Adipocyte (in vitro differentiated cells): ENCODE data around the gene ASTN1.
"Not testable (repeated sequence)": the region's sequence is repeated elsewhere in the genome, so short reads cannot be mapped to it uniquely, and the experiment has no call there.

Experiments used
- DNase-seq: peaks from one replicate; pipeline ENCODE4 v3.0.0-alpha.2; 2015; ENCODE audit warnings: low read depth
- H3K27me3 ChIP-seq: replicated peaks from 2 replicates; pipeline ENCODE4 v1.7.0; 2013; ENCODE audit warnings: mild to moderate bottlenecking, low read length, moderate library complexity; ENCODE audit not compliant: control insufficient read depth, insufficient read depth
- H3K36me3 ChIP-seq: 2 replicates; pipeline ENCODE4 v1.7.0; 2013; ENCODE audit warnings: low read length, mild to moderate bottlenecking, moderate library complexity; ENCODE audit not compliant: control insufficient read depth, insufficient read depth, severe bottlenecking
- H3K4me1 ChIP-seq: 2 replicates; pipeline ENCODE4 v1.7.0; 2013; ENCODE audit warnings: mild to moderate bottlenecking, low read length, moderate library complexity; ENCODE audit not compliant: control insufficient read depth, insufficient read depth
- H3K4me3 ChIP-seq: 2 replicates; pipeline ENCODE4 v1.7.0; 2013; ENCODE audit warnings: mild to moderate bottlenecking, low read length, moderate library complexity
- H3K9ac ChIP-seq: 2 replicates; pipeline ENCODE4 v1.7.0; 2013; ENCODE audit warnings: mild to moderate bottlenecking, low read length, moderate library complexity
- H3K9me3 ChIP-seq: 2 replicates; pipeline ENCODE4 v1.7.0; 2013; ENCODE audit warnings: mild to moderate bottlenecking, low read length, moderate library complexity; ENCODE audit not compliant: control insufficient read depth

ASTN1 gene

DNA sequence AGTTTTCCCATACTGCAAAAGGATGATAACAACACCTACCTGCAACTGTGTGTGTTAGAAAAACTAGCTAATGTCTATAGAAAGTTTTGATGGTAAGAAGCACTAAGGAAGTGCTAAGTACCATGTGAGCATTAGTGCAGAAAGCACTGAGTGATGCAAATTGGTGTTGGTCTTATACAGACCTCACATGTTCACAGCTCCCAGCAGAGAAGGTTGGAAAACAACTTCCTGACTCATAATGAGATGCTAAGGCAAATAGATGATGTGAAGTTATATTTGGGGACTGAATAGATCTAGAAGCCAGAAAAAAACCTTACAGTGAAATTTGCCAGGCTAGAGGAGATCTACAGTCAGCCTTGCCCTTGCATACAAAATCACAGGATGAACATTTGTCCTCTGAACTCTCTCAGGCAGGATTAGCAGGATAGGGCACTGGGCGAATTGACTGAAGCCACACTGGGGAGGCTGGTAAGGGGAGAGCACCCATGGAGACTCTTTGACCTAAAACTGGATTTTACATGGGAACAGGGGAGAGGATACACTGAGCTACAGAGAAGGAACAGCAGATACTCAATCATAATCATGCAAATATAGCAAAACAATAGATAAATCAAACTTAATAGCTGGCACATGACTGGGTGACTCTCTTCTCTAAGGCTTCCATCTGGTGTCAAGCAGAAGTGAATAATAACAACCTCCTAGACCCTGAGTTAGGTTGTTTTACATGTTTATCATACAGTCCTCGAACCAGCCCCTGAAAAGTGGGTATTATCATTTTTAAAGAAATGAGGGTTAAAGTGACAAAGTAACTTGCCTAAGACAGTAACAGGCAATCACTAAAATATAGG is 61.3 kb downstream of the ASTN1 start:
- Histone ChIP-seq H3K4me1 (no peaks in the 10 kb centered on the region), H3K27me3 (no peaks in the 10 kb centered on the region), H3K9ac (no peak overlapping the region), H3K36me3 (no peaks in the 10 kb centered on the region), H3K9me3 (no peaks in the 10 kb centered on the region), H3K4me3 (no peak overlapping the region)
- DNase-seq, result no peak

- H3K9me3 ChIP-seq, result no peaks in the 10 kb centered on the region
- H3K4me1 ChIP-seq, result no peaks in the 10 kb centered on the region
- no peak overlapping the region for H3K9ac ChIP-seq
- DNase-seq, result no peak
- no peak overlapping the region for H3K4me3 ChIP-seq
- no peaks in the 10 kb centered on the region for H3K36me3 ChIP-seq
- no peaks in the 10 kb centered on the region for H3K27me3 ChIP-seq
Observed at GRCh38 chr1:177092001-177092400, 72.5 kb downstream of the ASTN1 start.

- no peaks in the 10 kb centered on the region for H3K27me3 ChIP-seq
- H3K36me3 ChIP-seq, result no peaks in the 10 kb centered on the region
- no peak for DNase-seq
- no peak overlapping the region for H3K9ac ChIP-seq
- H3K4me3 ChIP-seq, result no peak overlapping the region
- no peaks in the 10 kb centered on the region for H3K9me3 ChIP-seq
- H3K4me1 ChIP-seq, result no peaks in the 10 kb centered on the region
Observed at GRCh38 chr1:177091040-177091439, 73.5 kb downstream of the ASTN1 start.

DNA sequence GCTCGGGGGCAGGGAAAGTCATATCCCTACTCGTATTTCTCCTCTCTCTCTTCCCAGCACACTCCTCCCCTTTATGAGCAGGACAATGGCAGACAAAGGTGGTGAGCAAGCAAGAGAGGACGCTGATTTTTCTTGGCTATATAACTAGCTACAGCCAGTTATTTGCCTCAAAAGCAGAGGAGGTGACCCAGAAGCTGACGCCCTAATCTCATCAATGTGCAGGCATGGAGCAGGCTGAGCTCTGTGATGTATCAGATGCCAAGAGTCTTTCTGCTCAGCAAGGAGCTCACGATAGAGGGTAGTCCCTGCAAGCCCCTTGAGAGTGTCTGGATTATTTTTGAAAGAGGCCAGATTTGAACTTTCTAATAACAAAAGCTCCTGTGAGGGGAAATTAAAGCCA is 75.5 kb downstream of the ASTN1 start:
- H3K4me3 ChIP-seq, result no peak overlapping the region
- DNase-seq, result no peak
- H3K9me3 ChIP-seq, result no peaks in the 10 kb centered on the region
- H3K4me1 ChIP-seq, result peaks cover 2% of the 10 kb centered on the region
- no peaks in the 10 kb centered on the region for H3K27me3 ChIP-seq
- H3K9ac ChIP-seq, result no peak overlapping the region
- no peaks in the 10 kb centered on the region for H3K36me3 ChIP-seq

DNA sequence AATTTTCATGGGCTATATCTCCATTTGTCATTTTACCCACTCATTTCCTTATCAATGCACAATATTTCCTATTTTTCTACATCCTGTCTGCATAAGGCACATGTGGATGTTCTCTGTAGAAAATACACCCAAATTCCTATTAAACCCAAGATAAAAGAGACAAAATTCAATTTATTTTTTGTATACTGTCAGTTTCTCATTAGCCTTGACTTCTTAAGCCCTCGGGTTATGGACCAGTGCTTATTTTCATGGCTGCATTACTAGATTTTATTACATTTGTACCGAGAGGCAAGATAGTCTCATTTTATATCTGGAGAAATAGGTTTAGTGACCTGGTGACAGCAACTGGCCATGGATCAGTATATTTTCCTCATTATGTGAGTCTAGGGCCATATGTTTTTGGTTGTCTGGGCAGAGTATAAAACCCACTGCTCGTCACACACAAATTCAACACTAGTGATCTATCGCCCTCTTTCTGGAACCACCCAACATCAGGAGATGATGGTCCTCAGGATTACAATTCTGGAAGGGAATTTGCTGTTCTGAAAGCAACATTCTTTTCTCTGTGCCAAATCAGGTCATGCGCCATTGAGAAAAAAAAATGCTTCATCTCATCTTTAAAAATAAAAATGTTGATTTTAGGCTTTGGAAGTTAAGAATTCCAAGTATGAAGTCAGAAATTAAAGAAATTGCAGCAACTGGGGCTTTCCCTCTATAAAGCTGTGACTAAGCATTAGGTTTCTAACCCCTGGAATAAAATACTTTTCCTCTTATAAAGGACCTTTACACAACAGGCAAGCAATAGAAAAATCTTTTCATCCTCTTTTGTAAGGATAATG is 81.4 kb downstream of the ASTN1 start:
- Histone ChIP-seq H3K9me3 (no peaks in the 10 kb centered on the region), H3K9ac (no peak overlapping the region), H3K27me3 (no peaks in the 10 kb centered on the region), H3K36me3 (no peaks in the 10 kb centered on the region), H3K4me1 (peaks cover 15% of the 10 kb centered on the region), H3K4me3 (no peak overlapping the region)
- DNase-seq, result peak; percentile 43

GRCh38 chr1:177080564-177080963 is 83.9 kb downstream of the ASTN1 start:
- no peaks in the 10 kb centered on the region for H3K36me3 ChIP-seq
- no peaks in the 10 kb centered on the region for H3K27me3 ChIP-seq
- DNase-seq, result no peak
- H3K9ac ChIP-seq, result no peak overlapping the region
- H3K4me3 ChIP-seq, result no peak overlapping the region
- H3K4me1 ChIP-seq, result peaks cover 15% of the 10 kb centered on the region
- no peaks in the 10 kb centered on the region for H3K9me3 ChIP-seq

DNA sequence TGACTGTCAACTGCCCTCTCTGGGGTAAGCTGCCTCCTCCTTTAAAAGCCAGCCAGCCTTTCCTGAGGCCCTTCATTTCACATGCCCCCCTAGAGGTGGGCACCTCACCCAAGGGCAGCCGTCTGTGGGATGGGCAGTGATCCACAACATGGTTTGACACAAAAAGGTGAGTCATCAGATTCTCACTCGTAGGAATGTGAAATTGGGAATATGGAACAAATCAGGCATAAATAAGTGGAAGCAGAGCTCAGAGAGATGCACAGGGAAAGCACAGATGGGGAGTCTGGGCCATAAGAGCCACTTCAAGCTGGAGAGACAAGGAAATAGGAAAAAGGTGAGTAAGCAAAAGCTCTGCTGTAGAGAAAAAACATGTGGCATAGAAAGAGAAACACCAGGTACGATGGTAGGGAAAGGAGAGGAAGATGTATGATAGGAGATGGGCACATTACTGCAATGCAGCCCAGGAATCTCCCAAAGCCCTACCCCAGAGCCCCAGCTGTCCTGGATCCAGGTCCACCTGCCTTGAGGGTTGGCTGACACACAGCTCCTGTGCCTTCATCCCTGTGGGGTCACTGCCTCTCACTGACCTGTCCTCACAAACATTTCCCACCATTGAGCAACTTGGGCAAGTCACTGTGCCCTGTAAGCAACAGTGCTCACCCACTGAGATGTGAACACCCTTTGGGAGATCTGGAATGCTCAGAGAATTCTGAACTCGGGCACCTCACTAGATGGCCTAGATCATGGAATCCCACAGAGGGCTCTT is 86.6 kb downstream of the ASTN1 start:
- Histone ChIP-seq H3K4me1 (peaks cover 5% of the 10 kb centered on the region), H3K36me3 (no peaks in the 10 kb centered on the region), H3K9ac (no peak overlapping the region), H3K27me3 (no peaks in the 10 kb centered on the region), H3K4me3 (no peak overlapping the region), H3K9me3 (no peaks in the 10 kb centered on the region)
- DNase-seq, result no peak

- H3K4me1 ChIP-seq, result no peaks in the 10 kb centered on the region
- H3K4me3 ChIP-seq, result no peak overlapping the region
- no peak overlapping the region for H3K9ac ChIP-seq
- DNase-seq, result no peak
- H3K27me3 ChIP-seq, result no peaks in the 10 kb centered on the region
- H3K36me3 ChIP-seq, result no peaks in the 10 kb centered on the region
- no peaks in the 10 kb centered on the region for H3K9me3 ChIP-seq
Observed at GRCh38 chr1:177077006-177077405, 87.5 kb downstream of the ASTN1 start.

- H3K4me1 ChIP-seq, H3K9ac ChIP-seq, DNase-seq, H3K9me3 ChIP-seq, H3K27me3 ChIP-seq, H3K4me3 ChIP-seq, H3K36me3 ChIP-seq: not testable (repeated sequence)
Observed at GRCh38 chr1:177074811-177075210, 89.7 kb downstream of the ASTN1 start.

- Histone ChIP-seq H3K4me1 (no peaks in the 10 kb centered on the region), H3K9me3 (no peaks in the 10 kb centered on the region), H3K36me3 (no peaks in the 10 kb centered on the region), H3K9ac (no peak overlapping the region), H3K4me3 (no peak overlapping the region), H3K27me3 (no peaks in the 10 kb centered on the region)
- no peak for DNase-seq
Observed at GRCh38 chr1:177069490-177069889, 95.0 kb downstream of the ASTN1 start.
